ENCODE data around the gene LIPA.

GRCh38 chr10:89209718-89210117, 41.9 kb downstream of the LIPA start:
- TF ChIP-seq CTCF (IDR thresholded peaks at IDR 0.05; ENCODE audit: borderline replicate concordance, extremely low read depth, low read length, poor library complexity, severe bottlenecking), result no peak
- TF ChIP-seq EZH2 (IDR thresholded peaks at IDR 0.05; ENCODE audit: borderline replicate concordance, low read depth, low read length, severe bottlenecking), result no peak

Data from DND-41 (cell line).